Measurements from ENCODE around the gene PPAN.

- TF ChIP-seq CTCF (conservative IDR thresholded peaks at IDR 0.05) (no peak), ZFX (IDR thresholded peaks at IDR 0.05) (no peak)
Measured at GRCh38 chr19:10152100-10152499, 45.9 kb downstream of the PPAN start.
